Sciatic nerve (tissue), 2 donors: ENCODE data around the gene NXPE1. TPM values are rescaled to one million over a fixed set of nuclear protein-coding genes. Genes with fewer than 3 reads are reported as not detected.

Source experiments
- ATAC-seq: fragments of 200-7000 bp; cut with Tn5 transposase; one replicate; pipeline ENCODE4 v1.9.1; 2020; ENCODE audit warnings: mild to moderate bottlenecking, moderate library complexity
- DNase-seq: peaks from one replicate; pipeline ENCODE4 v3.0.0-alpha.2; 2020; ENCODE audit warnings: low spot score
- intact Hi-C: fragments of 100-400 bp; cut with DNase I; formaldehyde crosslinking; loops from one replicate; pipeline ENCODE4 v1.14.2; 2022
- total RNA-seq: library from RNA; stranded (reverse); fragmentation: NEBNext Ultra II Directional; extraction: Animal tissue kit (Norgen Biotek cat#: 25700); gene quantifications from one replicate; pipeline ENCODE4 v1.2.1, GENCODE V29; 2021
- donor health status: DM: no; HTN: no; CAD: no.
- donor health status: DM: no; HTN: no; CAD: no.

NXPE1 gene
- total RNA-seq, 1 donor from 2014 or later, result not detected

DNA sequence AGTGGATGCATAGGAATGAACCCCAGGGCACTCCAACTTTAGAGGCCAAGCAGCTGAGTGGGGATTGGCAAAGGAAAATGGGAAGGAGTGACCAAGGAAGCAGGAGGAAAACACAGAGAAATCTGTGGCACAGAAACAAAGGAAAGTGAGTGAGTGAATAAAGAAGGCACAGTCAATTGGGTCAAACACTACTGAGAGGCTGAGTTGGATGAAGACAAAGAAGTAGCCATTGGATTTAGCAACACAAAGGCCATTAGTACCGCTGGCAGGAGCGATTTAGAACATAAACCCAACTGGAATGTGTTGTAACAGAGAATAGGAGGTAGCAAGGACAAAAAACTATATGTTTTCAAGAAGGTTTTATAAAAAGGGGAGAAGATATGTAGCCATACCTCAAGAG lies 6.6 kb upstream of the NXPE1 start:
- intact Hi-C loops, result no loop called here
- no peak for ATAC-seq

DNA sequence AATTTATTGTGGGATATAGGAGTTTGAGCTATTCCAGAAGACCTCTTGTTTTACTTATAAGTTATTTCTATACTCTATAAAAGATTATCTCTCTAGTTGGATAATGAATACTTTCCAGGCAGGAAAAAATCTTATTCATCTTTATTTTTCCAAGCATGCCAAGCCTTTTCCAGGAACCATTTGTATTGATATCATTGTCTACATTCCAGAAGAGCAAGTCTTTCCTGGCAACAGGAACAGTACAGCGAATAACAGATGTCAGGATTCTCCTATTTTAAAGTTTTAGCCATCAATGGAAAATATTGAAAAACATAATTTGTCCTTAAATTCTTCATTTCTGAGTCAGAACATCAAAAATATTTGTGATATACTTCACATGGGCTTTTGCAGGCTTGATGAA lies 5.2 kb upstream of the NXPE1 start:
- DNase-seq, result no peak
- ATAC-seq, result no peak
- intact Hi-C loops, result no loop called here

More for the DNA sequence above, 6.6 kb upstream of the NXPE1 start:
- DNase-seq, result no peak

DNA sequence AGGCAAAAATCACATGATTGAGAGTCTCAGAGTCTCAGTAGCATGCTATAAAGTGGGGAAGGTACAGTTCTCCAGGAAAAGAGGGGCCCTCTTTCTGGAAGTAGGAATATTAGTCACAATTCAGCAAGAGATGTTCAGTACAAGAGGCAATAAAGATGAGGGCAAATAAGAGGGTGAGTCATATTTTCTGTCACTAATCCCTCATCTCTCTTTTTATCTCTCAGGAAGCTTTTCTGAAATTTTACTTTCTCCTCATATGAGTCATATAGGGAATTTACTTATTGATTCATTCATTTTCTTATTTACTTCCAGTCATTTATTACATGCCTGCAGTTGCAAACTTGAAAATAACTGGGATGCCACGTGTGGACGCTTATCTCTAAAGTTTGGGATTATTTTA lies 3.4 kb upstream of the NXPE1 start:
- ATAC-seq, result no peak
- intact Hi-C loops, result no loop called here
- no peak for DNase-seq

DNA sequence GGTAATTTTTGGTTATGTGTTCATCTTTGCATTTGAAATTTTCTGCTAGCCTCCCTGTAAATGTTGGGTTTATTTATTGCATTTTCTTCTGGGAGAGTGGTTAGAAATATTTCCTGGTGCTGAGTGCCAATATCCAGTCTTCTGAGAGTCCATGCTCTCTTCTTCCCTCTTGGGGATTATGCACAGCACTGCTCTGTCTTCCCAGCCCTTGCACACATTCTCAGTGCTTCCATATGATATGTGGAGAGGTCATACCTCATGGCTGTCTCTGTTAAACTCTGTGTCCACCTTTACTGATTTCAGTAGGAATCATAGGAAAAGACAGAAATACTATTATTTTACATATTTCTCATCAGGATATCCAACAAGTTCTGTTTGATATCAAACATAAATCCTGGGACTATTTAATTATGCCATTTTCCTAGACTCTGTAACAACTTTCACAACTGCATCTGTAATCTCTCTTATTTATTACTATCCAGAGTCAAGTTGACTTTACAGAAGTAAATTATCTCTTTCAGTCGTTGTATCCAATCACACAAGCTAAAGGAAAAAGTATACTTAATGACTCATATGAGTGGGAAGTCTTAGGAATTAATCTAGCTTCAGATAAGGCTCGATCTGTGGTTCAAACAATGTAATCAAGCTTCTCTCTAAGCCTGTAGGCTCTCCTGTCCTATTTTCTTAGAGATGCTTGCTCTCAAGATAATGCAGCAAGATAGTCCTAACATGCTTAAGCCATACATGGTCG lies 2.7 kb upstream of the NXPE1 start:
- intact Hi-C loops, result no loop called here
- no peak for ATAC-seq
- DNase-seq, result no peak

DNA sequence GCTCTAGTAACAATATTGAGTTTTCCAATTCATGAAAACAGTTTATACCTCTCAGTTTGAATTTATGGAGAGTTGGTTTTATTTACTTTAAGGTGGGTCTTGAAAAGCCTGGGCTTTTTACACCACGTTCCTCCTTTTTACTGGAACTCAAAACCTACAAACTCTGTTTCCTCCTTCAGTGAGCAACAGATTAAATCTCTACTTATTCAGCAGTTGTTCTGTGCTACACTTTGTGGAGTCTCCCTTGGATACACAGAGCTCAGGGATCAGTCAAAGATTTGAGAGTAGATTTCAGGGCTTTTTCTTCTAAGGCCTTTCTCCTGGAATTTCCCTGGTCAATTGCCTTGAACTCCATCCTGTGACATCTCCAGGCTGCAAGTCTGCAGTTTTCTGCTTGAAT lies 3.5 kb downstream of the NXPE1 start:
- DNase-seq (no peak), ATAC-seq (no peak)
- intact Hi-C loops, result no loop called here

DNA sequence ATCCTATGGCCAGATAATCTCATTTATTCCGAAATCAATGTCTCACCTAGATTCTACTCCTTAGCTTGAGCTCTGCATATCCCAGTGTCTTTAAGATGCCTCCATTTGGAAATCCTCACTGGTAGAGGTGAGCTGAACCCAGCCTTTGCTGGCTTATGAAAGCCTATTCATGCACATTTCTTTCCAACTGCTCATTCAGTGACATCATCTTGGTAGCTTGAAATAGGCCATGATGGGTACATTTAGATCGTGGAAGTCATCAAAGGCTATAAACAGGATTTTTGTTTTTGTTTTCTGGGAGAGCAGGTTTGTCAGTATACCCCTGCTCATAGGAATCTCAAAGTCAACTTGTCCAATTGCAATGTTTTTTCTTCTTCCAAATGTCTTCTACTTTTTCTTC lies 6.0 kb downstream of the NXPE1 start:
- ATAC-seq (no peak), DNase-seq (no peak)

DNA sequence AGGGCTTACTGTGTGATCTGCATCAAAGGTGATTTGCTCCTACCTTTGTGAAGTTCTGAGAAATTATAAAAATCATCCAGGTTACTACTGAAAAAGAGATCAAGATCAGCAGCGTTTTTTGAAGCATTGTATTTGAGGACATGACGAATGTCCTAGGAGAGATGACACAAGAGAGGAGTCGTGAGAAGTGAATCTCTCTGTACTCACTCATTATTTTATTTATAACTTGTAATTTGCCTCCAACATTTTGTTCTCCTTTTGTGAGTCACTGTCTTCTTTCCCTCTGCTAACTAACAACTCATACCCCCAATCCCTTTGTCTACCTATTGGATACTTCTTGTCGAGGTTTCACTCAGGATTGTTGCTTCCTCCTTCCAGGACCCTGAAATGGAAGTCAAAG lies 8.6 kb downstream of the NXPE1 start:
- DNase-seq, result no peak
- intact Hi-C loops, result no loop called here
- no peak for ATAC-seq

More for the DNA sequence above, 6.0 kb downstream of the NXPE1 start:
- intact Hi-C loops, result no loop called here

DNA sequence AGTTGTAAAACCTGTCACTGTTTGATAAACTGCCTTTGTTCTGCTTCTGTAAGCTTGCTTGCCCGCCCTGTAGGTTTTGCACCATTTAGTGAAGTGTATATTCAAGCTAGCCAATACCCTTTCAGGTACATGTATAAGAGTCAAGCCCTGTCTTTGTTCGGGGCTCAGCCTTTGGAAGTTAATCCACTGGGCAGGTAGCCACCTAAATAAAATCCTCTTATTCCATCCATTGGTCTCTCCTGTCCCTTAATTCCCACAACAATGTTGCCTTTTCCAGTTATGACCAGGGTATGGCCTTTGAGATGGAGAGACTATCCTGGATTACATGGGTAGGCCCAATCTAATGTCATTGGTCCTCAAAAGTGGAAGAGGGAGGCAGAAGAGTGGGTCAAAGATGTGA lies 34.0 kb downstream of the NXPE1 start:
- DNase-seq (no peak), ATAC-seq (no peak)
- intact Hi-C loops, result no loop called here

DNA sequence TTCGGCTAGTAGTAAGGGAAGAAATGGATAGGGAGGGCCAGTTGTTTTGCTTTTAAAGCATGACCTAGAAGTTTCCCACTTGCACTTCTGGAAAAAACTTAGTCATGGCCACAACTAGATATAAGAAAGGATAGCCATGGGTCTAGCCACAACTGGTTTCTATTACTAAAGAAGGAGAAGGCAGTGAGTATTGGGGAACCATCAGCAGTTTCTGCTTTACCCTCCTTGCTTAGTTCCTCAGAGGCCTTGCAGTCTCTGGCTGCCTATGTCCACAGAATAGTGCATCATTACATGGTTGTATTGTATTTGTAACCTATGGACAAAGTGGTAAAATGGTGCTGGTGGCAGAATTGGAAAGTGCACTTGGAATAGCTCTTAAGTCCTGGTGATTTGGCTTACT lies 35.6 kb downstream of the NXPE1 start:
- intact Hi-C loops, result no loop called here
- DNase-seq (no peak), ATAC-seq (no peak)

DNA sequence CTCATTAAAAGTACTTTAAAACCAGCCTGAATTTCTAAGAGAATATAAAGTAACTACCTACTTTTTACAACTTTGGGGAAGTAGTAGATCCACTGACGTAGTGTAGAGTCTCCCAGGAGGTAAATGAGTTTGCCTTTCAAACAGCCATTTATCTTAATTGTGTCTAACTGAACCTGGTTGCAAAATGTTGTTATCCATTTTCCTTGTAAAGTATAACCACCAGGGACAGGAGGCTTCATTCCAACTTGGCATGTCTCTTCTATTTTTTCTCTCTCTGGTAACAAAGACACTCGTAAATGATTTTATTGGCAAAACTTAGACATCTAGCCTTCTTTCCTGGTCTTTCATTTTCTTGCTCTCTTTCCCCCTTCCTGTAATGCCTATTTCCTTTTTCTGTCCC lies 36.9 kb downstream of the NXPE1 start:
- intact Hi-C loops, result no loop called here
- DNase-seq, result no peak
- ATAC-seq, result peak; percentile 83

DNA sequence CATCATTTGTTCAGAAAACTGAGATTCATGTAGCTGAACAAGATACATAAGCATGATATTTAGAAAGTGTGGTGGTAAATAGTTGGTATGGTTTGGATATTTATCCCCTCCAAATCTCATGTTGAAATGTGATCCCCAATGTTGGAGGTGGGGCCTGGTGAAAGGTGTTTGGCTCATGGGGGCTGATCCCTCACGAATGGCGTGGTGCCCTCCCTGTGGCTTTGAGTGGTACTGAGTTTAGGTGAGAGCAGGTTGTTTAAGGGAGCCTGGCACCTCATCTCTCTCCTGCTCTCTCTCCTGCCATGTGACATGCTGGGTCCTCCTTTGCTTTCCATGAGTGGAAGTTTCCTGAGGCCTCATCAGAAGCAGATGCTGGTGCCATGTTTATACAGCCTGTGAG lies 48.1 kb downstream of the NXPE1 start:
- no peak for DNase-seq

DNA sequence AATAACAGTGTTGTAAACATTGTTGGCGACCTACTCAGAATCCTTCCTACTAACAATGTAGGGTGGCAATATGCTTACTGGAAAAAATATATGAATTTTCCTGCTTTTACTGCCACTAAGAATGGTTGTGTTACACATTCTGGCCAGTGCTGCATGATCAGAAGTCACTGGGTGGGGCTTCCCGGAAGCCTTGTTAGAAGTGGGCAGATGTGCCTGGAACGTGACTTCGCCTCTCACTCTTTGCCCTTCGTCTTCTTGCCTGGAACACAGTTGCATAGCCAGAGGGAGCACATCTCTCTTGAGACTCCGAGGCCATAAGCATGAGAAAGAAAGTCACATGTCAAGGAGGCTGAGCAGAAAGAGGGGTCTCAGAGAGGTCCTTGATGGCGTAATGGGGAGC lies 48.6 kb downstream of the NXPE1 start:
- no peak for ATAC-seq
- intact Hi-C loops, result no loop called here

More for the DNA sequence above, 48.1 kb downstream of the NXPE1 start:
- no peak for ATAC-seq
- intact Hi-C loops, result no loop called here

DNA sequence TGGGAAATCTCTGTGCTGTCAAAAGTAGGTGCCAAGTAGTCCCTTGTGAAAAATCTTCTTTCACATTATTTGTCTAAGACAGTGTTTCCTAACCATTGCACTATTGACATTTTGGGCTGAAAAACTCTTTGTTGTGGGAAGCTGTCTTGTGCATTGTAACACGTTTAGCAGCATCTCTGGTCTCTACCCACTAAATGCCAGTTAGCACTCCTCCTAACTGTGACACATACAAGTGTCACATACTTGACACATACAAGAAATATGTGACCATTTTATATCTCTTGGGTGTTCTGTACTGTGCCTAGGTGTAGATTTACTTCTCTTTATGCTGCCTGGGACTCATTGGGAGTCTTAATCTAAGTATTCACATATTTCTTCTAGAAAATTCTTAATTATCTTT lies 57.8 kb downstream of the NXPE1 start:
- no peak for ATAC-seq
- intact Hi-C loops, result no loop called here
- no peak for DNase-seq

More for the DNA sequence above, 48.6 kb downstream of the NXPE1 start:
- no peak for DNase-seq

DNA sequence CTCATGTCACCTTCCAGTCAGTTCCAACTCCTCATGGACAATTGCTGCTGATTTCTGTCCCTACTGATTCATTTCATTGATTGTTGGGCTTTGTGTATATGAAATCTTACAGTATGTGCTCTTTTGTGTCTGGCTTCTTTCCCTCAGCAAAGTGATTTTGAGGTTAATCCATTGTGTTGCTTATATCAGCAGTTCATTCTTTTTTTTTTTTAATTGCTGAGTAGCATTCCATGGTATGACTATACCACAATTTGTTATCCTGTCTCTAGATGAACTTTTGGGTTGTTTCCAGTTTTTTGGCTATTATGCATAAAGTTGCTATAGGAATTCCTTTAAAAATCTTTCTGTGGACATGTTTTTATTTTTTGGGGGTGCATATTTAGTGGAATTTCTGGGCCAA lies 59.9 kb downstream of the NXPE1 start:
- intact Hi-C loops, result no loop called here
- DNase-seq, result no peak
- ATAC-seq, result no peak

DNA sequence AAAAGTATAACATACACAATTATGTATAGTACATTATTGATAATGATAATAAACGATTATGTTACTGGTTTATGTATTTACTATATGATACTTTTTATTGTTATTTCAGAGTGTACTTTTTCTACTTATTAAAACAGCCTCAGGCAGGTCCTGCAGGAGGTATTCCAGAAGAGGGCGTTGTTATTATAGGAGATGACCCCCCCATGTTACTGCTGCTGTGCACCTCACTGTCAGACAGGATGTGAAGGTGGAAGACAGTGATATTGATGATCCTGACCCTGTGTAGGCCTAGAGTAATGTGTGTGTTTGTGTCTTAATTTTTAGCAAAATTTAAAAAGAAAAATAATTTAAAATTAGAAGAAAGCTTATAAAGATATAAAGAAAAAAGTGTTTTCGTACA lies 62.8 kb downstream of the NXPE1 start:
- DNase-seq, result no peak
- intact Hi-C loops, result no loop called here
- ATAC-seq, result no peak

DNA sequence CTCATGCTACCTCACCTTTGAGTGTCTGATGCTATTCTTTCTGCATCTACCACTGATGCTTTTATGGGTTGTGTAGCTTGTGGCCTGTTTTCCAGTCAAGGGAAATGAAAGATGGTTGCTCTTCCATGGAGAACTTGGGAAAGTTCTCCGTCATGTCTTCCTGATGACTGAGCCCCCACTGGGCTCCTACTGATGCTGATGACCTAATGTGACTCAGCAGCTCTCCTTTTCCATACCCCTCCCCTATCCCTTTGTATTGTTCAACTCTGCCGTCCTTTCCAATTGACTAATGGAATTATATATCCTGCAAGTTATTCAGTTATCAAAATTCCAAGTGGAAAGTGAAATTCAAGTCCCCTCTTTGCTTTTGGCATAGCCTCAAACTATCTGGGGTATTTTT lies 75.8 kb downstream of the NXPE1 start:
- no peak for DNase-seq
- no peak for ATAC-seq
- intact Hi-C loops, result no loop called here

DNA sequence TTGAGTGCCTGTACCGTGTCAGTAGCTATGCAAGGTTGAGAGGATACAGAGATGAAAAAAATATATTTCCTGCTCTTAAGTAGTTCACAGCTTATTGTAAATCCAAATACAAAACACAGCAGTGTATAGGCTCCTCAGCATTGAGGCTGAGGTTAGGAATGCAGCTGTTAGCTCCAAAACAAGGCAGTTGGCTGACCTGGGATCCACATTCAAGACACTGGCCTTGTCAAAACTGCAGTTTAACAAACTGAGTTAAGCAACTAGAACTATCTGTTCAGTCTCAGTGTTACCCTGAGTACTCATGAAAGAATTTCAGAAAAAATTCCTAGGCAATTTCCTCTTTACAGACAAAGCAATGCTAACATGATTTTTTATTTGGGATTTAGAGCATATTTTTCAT lies 77.6 kb downstream of the NXPE1 start:
- DNase-seq, result no peak
- intact Hi-C loops, result no loop called here
- ATAC-seq, result no peak

DNA sequence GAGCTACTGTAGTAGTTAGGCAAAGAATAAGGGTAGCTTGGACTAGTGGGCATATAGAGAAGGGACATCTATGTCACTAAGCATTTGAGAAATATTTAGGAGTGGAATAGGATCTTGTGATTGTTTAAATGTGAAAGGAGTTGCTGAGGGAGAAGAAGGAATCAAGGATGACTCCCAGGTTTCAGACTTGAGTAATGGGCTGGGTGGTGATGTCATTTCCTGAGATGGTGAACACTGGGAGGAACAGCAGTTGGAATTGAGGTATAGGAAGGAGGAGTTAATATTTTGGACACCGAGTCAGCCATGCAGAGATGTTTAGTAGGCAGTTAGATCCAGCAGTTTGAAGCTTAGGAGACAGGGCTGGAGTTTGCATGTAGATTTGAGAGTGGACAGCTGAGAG lies 80.3 kb downstream of the NXPE1 start:
- DNase-seq (no peak), ATAC-seq (no peak)
- intact Hi-C loops, result no loop called here

DNA sequence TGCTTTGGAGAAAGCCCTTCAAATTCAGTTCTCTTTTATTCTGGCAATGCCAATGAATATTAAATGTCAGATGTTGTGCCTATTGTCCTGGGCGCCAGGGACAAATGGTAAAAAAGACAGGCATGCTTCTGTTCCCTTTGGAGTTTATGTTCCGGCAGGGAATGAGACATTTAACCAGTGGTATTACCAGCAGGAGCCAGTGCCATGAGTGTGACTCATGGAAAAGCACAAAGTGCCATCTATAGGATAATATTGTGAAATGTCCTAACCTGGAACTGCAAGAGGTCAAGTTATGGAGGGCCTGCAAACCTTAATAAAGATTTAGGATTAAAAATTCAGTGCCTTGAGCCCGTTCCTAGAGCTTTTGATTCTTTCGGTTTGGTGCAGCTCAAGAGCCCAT lies 80.9 kb downstream of the NXPE1 start:
- intact Hi-C loops, result no loop called here
- ATAC-seq, result no peak
- no peak for DNase-seq

DNA sequence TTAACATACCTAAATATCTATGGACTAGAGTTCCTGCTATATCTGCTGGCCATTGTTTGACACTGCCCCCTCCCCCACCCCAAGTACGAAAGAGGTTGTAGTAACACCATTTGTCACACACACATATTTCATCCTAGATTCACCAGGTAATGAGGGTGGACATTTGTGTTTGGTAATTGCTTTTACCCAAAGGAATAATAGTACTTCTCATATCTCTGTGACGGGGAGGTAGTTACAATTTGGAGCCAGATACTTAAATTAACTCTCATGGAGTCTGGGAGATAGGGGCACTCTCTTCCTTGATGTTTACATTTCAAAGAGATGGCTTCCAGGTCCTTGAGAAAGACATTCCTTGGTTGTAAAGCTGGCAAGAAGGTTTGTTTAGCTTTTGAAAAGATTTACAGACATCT lies 81.7 kb downstream of the NXPE1 start:
- ATAC-seq, result no peak
- no peak for DNase-seq
- intact Hi-C loops, result no loop called here

DNA sequence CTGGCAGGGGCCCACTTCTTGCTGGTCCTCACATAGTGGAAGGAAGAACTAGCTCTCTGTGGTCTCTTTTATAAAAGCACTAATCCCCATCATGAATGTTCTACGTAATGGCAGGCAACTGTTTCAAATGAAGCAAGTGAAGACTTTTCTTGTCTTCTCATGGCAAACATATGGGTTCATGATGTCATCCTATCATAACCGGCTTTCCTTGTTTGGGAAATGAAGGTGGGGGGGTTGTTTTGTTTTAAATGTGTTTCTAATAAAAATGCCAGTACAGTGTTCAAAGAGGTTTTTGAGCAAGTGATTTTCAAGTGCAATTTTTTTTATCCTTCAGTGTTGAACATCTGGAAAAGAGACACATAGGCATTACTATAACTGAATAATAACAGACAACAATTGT lies 87.0 kb downstream of the NXPE1 start:
- DNase-seq, result no peak
- intact Hi-C loops, result no loop called here
- no peak for ATAC-seq
